Endothelial cell of umbilical vein (primary cell): ENCODE measurements around the gene TMC2. TPM values are rescaled to one million over a fixed set of nuclear protein-coding genes. Genes with fewer than 3 reads are reported as not detected.

Experiments
- BruUV-seq: library from RNA; stranded (reverse); fragments of 400-500 nt; replicated peaks from 2 replicates; lab custom pipeline; 2021; lab: Mats Ljungman, UMichigan
- CTCF ChIA-PET: fragments of 300-600, 350-600 bp; sonication (Branson Sonifier 250); formaldehyde crosslinking; loops from one replicate; lab custom pipeline; 2021; ENCODE audit warnings: antibody characterized with exemption, inconsistent platforms; lab: Charles Lee
- POLR2A ChIA-PET: fragments of 300-600, 350-600 bp; sonication (Branson Sonifier 250); formaldehyde crosslinking; loops from one replicate; lab custom pipeline; 2021; ENCODE audit warnings: antibody characterized with exemption, inconsistent platforms; lab: Charles Lee
- DNase-seq: peaks from one replicate; pipeline ENCODE4 v3.0.0-alpha.2; 2011; ENCODE audit warnings: low read depth, low spot score
- FAIRE-seq: peaks from 2 replicates; lab custom pipeline; 2011; peaks lifted over from hg19 to GRCh38; lab: Jason Lieb, UNC
- H2AFZ ChIP-seq: 2 replicates; pipeline ENCODE4 v1.6.0; 2012; ENCODE audit warnings: low read depth, low read length, control low read depth, inconsistent platforms
- H3K27ac ChIP-seq: 2 replicates; pipeline ENCODE4 v1.5.1; 2011; ENCODE audit warnings: low read depth, mild to moderate bottlenecking, control low read depth, low read length, moderate library complexity; ENCODE audit not compliant: insufficient read depth
- H3K27me3 ChIP-seq, 2 experiments: 2 replicates each; pipeline versions ENCODE4 v1.6.0 to v1.6.1; 2011; ENCODE audit warnings: low read length in 2 of 2, mixed read lengths in 1 of 2; ENCODE audit not compliant: control insufficient read depth in 2 of 2, insufficient read depth in 2 of 2
- H3K36me3 ChIP-seq, 2 experiments: 2 replicates in 1 of 2; 3 replicates in 1 of 2; pipeline ENCODE4 v1.5.1; 2011; ENCODE audit warnings: low read length in 2 of 2, mild to moderate bottlenecking in 1 of 2, moderate library complexity in 1 of 2; ENCODE audit not compliant: control insufficient read depth in 2 of 2, insufficient read depth in 2 of 2; ENCODE audit errors: extremely low read depth in 1 of 2
- H3K4me1 ChIP-seq: 3 replicates; pipeline ENCODE4 v1.5.1; 2011; ENCODE audit warnings: mild to moderate bottlenecking, low read length; ENCODE audit not compliant: control insufficient read depth, insufficient read depth; ENCODE audit errors: extremely low read depth
- H3K4me2 ChIP-seq: 2 replicates; pipeline ENCODE4 v1.6.1; 2011; ENCODE audit warnings: low read length, control low read depth, mixed read lengths; ENCODE audit not compliant: insufficient read depth
- H3K4me3 ChIP-seq, 3 experiments: fragments of 200-600 bp in 1 of 3; sonication (generic), shearing (Covaris generic) in 1 of 3; replicated peaks in 1 of 3; 2 replicates each; pipeline ENCODE4 v1.5.1; 2011 to 2016; ENCODE audit warnings: control low read depth in 3 of 3, low read length in 3 of 3, mild to moderate bottlenecking in 2 of 3, inconsistent platforms in 1 of 3, low read depth in 1 of 3, moderate library complexity in 1 of 3; ENCODE audit not compliant: insufficient read depth in 1 of 3
- H3K79me2 ChIP-seq: 2 replicates; pipeline ENCODE4 v1.6.0; 2012; ENCODE audit warnings: low read length, inconsistent platforms; ENCODE audit not compliant: control insufficient read depth, insufficient read depth
- H3K9ac ChIP-seq: replicated peaks from 2 replicates; pipeline ENCODE3; 2011; ENCODE audit warnings: low read length, control low read depth; ENCODE audit not compliant: insufficient read depth; ENCODE audit errors: extremely low read depth
- H3K9me1 ChIP-seq: replicated peaks from 3 replicates; pipeline ENCODE4 v1.6.0; 2011; ENCODE audit warnings: mild to moderate bottlenecking, low read length; ENCODE audit not compliant: control insufficient read depth, insufficient read depth; ENCODE audit errors: extremely low read depth
- H3K9me3 ChIP-seq: replicated peaks from 2 replicates; pipeline ENCODE4 v1.5.1; 2012; ENCODE audit warnings: low read length, inconsistent platforms; ENCODE audit not compliant: control insufficient read depth, insufficient read depth
- H4K20me1 ChIP-seq: replicated peaks from 2 replicates; pipeline ENCODE3; 2011; ENCODE audit warnings: mild to moderate bottlenecking, low read length; ENCODE audit not compliant: control insufficient read depth, insufficient read depth; ENCODE audit errors: extremely low read depth
- CTCF ChIP-seq, 2 donors: IDR thresholded peaks; 1 replicate in 1 of 2; 2 replicates in 1 of 2; pipeline ENCODE4 v1.5.1; 2011; ENCODE audit warnings: low read length in 2 of 2, mild to moderate bottlenecking in 2 of 2, moderate library complexity in 2 of 2, control low read depth in 1 of 2, inconsistent platforms in 1 of 2, low read depth in 1 of 2; ENCODE audit not compliant: insufficient read depth in 1 of 2; ENCODE audit errors: extremely low read depth in 1 of 2
- EZH2 ChIP-seq: IDR thresholded peaks from 2 replicates; pipeline ENCODE4 v1.6.1; 2012; ENCODE audit warnings: borderline replicate concordance, low read depth, mild to moderate bottlenecking, moderate library complexity, low read length, inconsistent platforms; ENCODE audit not compliant: severe bottlenecking
- FOS ChIP-seq: IDR thresholded peaks from 2 replicates; pipeline ENCODE4 v1.6.1; 2011; ENCODE audit warnings: mild to moderate bottlenecking, low read length, moderate library complexity, borderline replicate concordance; ENCODE audit not compliant: insufficient read depth
- GATA2 ChIP-seq: IDR thresholded peaks from 2 replicates; pipeline ENCODE4 v1.7.0; 2011; ENCODE audit warnings: low read depth, mild to moderate bottlenecking, moderate library complexity, mixed read lengths, low read length; ENCODE audit not compliant: insufficient read length, insufficient read depth
- JUN ChIP-seq: IDR thresholded peaks from 2 replicates; pipeline ENCODE4 v1.6.1; 2011; ENCODE audit warnings: borderline replicate concordance, low read depth; ENCODE audit not compliant: insufficient read length, insufficient read depth
- MAX ChIP-seq: IDR thresholded peaks from 2 replicates; pipeline ENCODE4 v1.6.1; 2011; ENCODE audit not compliant: insufficient read depth, insufficient read length
- MYC ChIP-seq: IDR thresholded peaks from one replicate; pipeline ENCODE4 v1.6.1; 2011; ENCODE audit warnings: mild to moderate bottlenecking, low read depth, low read length
- POLR2A ChIP-seq: IDR thresholded peaks from 2 replicates; pipeline ENCODE4 v1.6.1; 2012; ENCODE audit warnings: low read depth, mild to moderate bottlenecking, control low read depth, low read length
- POLR2AphosphoS5 ChIP-seq: IDR thresholded peaks from 2 replicates; pipeline ENCODE4 v1.6.1; 2012; ENCODE audit warnings: low read depth, mild to moderate bottlenecking, control low read depth, low read length, moderate library complexity; ENCODE audit not compliant: insufficient read depth
- dilution Hi-C: fragments of 300-500 bp; cut with MboI; formaldehyde crosslinking; loops from one replicate; pipeline ENCODE4 v1.15.0; 2019; ENCODE audit warnings: low sequenced_read_pairs; ENCODE audit not compliant: extremely low pct_ligation_motif_present
- intact Hi-C: fragments of 100-400 bp; cut with micrococcal nuclease; formaldehyde crosslinking; loops from one replicate; pipeline ENCODE4 v1.10.0; 2022
- polyA plus RNA-seq, 4 experiments: library from polyadenylated mRNA; depleted of rRNA in 3 of 4; stranded (reverse) in 3 of 4; unstranded in 1 of 4; fragments of >200 nt; gene quantifications; 2 replicates each; pipeline versions ENCODE4 v1.2.1 to v1.2.3, GENCODE V29; 2011 to 2012; ENCODE audit warnings: missing spikeins in 1 of 4
- total RNA-seq: library from RNA; stranded (reverse); gene quantifications from 2 replicates; pipeline ENCODE4 v1.2.3, GENCODE V29; 2021

TMC2 gene
- total and polyA plus RNA-seq, 2 donors (not counting 3 experiments of a cell fraction or from before 2014, with no cell fraction given): not detected

DNA sequence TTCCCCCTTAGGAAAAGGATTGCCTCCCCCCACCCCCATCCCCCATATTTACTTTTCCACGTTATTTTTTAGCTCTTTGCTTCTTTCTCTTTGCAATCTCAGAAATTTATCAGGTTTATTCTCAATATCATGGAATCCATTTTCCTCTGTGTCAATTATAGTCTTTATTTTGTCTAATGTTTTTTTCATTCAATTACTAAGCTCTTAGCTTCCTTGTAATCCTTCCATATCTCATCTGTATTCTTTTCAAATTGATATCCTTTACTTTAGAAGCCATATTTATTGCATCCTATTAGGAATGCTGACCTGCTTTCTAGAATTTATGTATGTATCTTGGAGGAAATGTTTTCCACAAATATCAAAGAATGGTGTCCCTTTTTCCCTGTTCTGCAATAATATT lies 39.3 kb downstream of the TMC2 start:
- FAIRE-seq: no peak
- H2AFZ ChIP-seq: no peak overlapping the region

More for the DNA sequence above, 39.3 kb downstream of the TMC2 start:
- TF ChIP-seq MAX: no peak
- TF ChIP-seq CTCF (IDR thresholded peaks at IDR 0.05; ENCODE audit: extremely low read depth in 1 of 2, insufficient read depth in 1 of 2, low read depth in 1 of 2, low read length in 2 of 2): no peak
- no peak for TF ChIP-seq POLR2AphosphoS5
- no peak for TF ChIP-seq EZH2
- no peak for TF ChIP-seq MYC
- TF ChIP-seq GATA2: no peak
- TF ChIP-seq JUN: no peak
- no peak for TF ChIP-seq FOS
- TF ChIP-seq POLR2A: no peak
- H3K9me1 ChIP-seq: no peaks in the 10 kb centered on the region
- H3K4me2 ChIP-seq: no peak overlapping the region
- no peaks in the 10 kb centered on the region for H3K9me3 ChIP-seq
- H3K79me2 ChIP-seq: no peaks in the 10 kb centered on the region
- H3K9ac ChIP-seq: no peak overlapping the region
- H3K4me3 ChIP-seq: no peak overlapping the region
- dilution Hi-C loops (no loop called here), intact Hi-C loops (no loop called here)
- ChIA-PET POLR2A (no interaction called here), CTCF (interaction anchor here (0.6 to 1.6 kb wide), 3 partner anchors 14 to 181 kb away, joined by 3 to 5 read pairs (median 3); no protein-coding TSS in a partner anchor)
- no peaks in the 10 kb centered on the region for H3K4me1 ChIP-seq
- no peaks in the 10 kb centered on the region for H4K20me1 ChIP-seq
- no TSS peak for BruUV-seq
- no peak for DNase-seq
- peaks cover 2 to 12% of the 10 kb centered on the region in 2 experiments for H3K27me3 ChIP-seq
- no peaks in the 10 kb centered on the region for H3K36me3 ChIP-seq
- H3K27ac ChIP-seq: no peak overlapping the region
